GM21717 (cell line): ENCODE data around the gene SMPD1.
"Not testable (repeated sequence)": the region's sequence is repeated elsewhere in the genome, so short reads cannot be mapped to it uniquely, and the experiment has no call there.

Experiments
- ATAC-seq: cut with Tn5 transposase; IDR thresholded peaks from one replicate; pipeline ENCODE4 v1.9.1; 2021; ENCODE audit warnings: mild to moderate bottlenecking, moderate library complexity; ENCODE audit not compliant: unreplicated experiment

The SMPD1 gene

GRCh38 chr11:6387811-6388599 is 2.3 kb upstream of the SMPD1 start:
- no peak for ATAC-seq

GRCh38 chr11:6388748-6389147 is 1.5 kb upstream of the SMPD1 start:
- ATAC-seq, result no peak

GRCh38 chr11:6390718-6391469 is 620 bp downstream of the SMPD1 start:
- ATAC-seq, result no peak

GRCh38 chr11:6391537-6392134 is 1.4 kb downstream of the SMPD1 start:
- no peak for ATAC-seq

GRCh38 chr11:6392251-6392650 is 2.0 kb downstream of the SMPD1 start:
- not testable (repeated sequence) for ATAC-seq

GRCh38 chr11:6393989-6394670 is 3.9 kb downstream of the SMPD1 start:
- no peak for ATAC-seq

GRCh38 chr11:6395470-6396060 is 5.3 kb downstream of the SMPD1 start:
- ATAC-seq, result no peak

- ATAC-seq, result no peak
These were observed 6.9 kb downstream of the SMPD1 start for GRCh38 chr11:6397156-6397555.

GRCh38 chr11:6397636-6398035 is 7.4 kb downstream of the SMPD1 start:
- ATAC-seq, result no peak

GRCh38 chr11:6400431-6401345 is 10.4 kb downstream of the SMPD1 start:
- no peak for ATAC-seq

GRCh38 chr11:6401464-6401863 is 11.2 kb downstream of the SMPD1 start:
- no peak for ATAC-seq

- ATAC-seq, result peak; percentile 38
These were observed 11.8 kb downstream of the SMPD1 start for GRCh38 chr11:6402061-6402470.

GRCh38 chr11:6402561-6402981 is 12.3 kb downstream of the SMPD1 start:
- ATAC-seq, result peak; percentile 92

- no peak for ATAC-seq
These were observed 13.3 kb downstream of the SMPD1 start for GRCh38 chr11:6403539-6403938.

GRCh38 chr11:6404342-6405051 is 14.2 kb downstream of the SMPD1 start:
- ATAC-seq, result no peak

GRCh38 chr11:6405052-6405667 is 14.9 kb downstream of the SMPD1 start:
- ATAC-seq, result no peak

GRCh38 chr11:6405846-6406245 is 15.6 kb downstream of the SMPD1 start:
- no peak for ATAC-seq

GRCh38 chr11:6406370-6406769 is 16.1 kb downstream of the SMPD1 start:
- ATAC-seq, result no peak
